ENCODE data around the gene PRICKLE1. TPM values are rescaled to one million over a fixed set of nuclear protein-coding genes. Genes with fewer than 3 reads are reported as not detected.

PRICKLE1 gene
- 7.4 and 17.9 TPM in 2 replicates for total RNA-seq (2014; rRNA removed; shearing (Covaris generic))

- in situ Hi-C loops (cut with HindIII; ENCODE audit: low sequenced_read_pairs): no loop called here
Measured at GRCh38 chr12:42589465-42590329, at the start of gene PRICKLE1. Gene PRICKLE1 (minus strand): TSS chr12:42589746. CDS start chr12:42472516, 117,230 bp downstream.

GRCh38 chr12:42638697-42639096 lies 49.2 kb upstream of the PRICKLE1 start:
- in situ Hi-C loops (cut with HindIII; ENCODE audit: low sequenced_read_pairs): no loop called here
- DNase-seq (ENCODE audit: low spot score): no peak

More at GRCh38 chr12:42589465-42590329, at the start of gene PRICKLE1:
- DNase-seq (ENCODE audit: low spot score): peak; percentile 49

- DNase-seq (ENCODE audit: low spot score): no peak
- in situ Hi-C loops (cut with HindIII; ENCODE audit: low sequenced_read_pairs): no loop called here
Measured at GRCh38 chr12:42638011-42638410, 48.5 kb upstream of the PRICKLE1 start.

GRCh38 chr12:42636993-42637392 lies 47.4 kb upstream of the PRICKLE1 start:
- in situ Hi-C loops (cut with HindIII; ENCODE audit: low sequenced_read_pairs): no loop called here
- DNase-seq (ENCODE audit: low spot score): no peak

- DNase-seq (ENCODE audit: low spot score): no peak
- in situ Hi-C loops (cut with HindIII; ENCODE audit: low sequenced_read_pairs): no loop called here
Measured at GRCh38 chr12:42633594-42633993, 44.0 kb upstream of the PRICKLE1 start.

- DNase-seq (ENCODE audit: low spot score): no peak
- in situ Hi-C loops (cut with HindIII; ENCODE audit: low sequenced_read_pairs): no loop called here
Measured at GRCh38 chr12:42631513-42631912, 42.0 kb upstream of the PRICKLE1 start.

GRCh38 chr12:42630314-42630713 lies 40.8 kb upstream of the PRICKLE1 start:
- in situ Hi-C loops (cut with HindIII; ENCODE audit: low sequenced_read_pairs): no loop called here
- DNase-seq (ENCODE audit: low spot score): no peak

GRCh38 chr12:42627151-42627550 lies 37.6 kb upstream of the PRICKLE1 start:
- in situ Hi-C loops (cut with HindIII; ENCODE audit: low sequenced_read_pairs): no loop called here
- DNase-seq (ENCODE audit: low spot score): no peak

GRCh38 chr12:42625611-42626010 lies 36.1 kb upstream of the PRICKLE1 start:
- in situ Hi-C loops (cut with HindIII; ENCODE audit: low sequenced_read_pairs): no loop called here

GRCh38 chr12:42617622-42618021 lies 28.1 kb upstream of the PRICKLE1 start:
- no peak for DNase-seq (ENCODE audit: low spot score)
- in situ Hi-C loops (cut with HindIII; ENCODE audit: low sequenced_read_pairs): no loop called here

More at GRCh38 chr12:42625611-42626010, 36.1 kb upstream of the PRICKLE1 start:
- no peak for DNase-seq (ENCODE audit: low spot score)

- in situ Hi-C loops (cut with HindIII; ENCODE audit: low sequenced_read_pairs): no loop called here
- no peak for DNase-seq (ENCODE audit: low spot score)
Measured at GRCh38 chr12:42615006-42615405, 25.5 kb upstream of the PRICKLE1 start.

GRCh38 chr12:42612231-42612613 lies 22.7 kb upstream of the PRICKLE1 start:
- in situ Hi-C loops (cut with HindIII; ENCODE audit: low sequenced_read_pairs): no loop called here
- no peak for DNase-seq (ENCODE audit: low spot score)

- in situ Hi-C loops (cut with HindIII; ENCODE audit: low sequenced_read_pairs): no loop called here
- no peak for DNase-seq (ENCODE audit: low spot score)
Measured at GRCh38 chr12:42611571-42612230, 22.2 kb upstream of the PRICKLE1 start.

GRCh38 chr12:42609605-42610004 lies 20.1 kb upstream of the PRICKLE1 start:
- no peak for DNase-seq (ENCODE audit: low spot score)
- in situ Hi-C loops (cut with HindIII; ENCODE audit: low sequenced_read_pairs): no loop called here

GRCh38 chr12:42608196-42608825 lies 18.8 kb upstream of the PRICKLE1 start:
- in situ Hi-C loops (cut with HindIII; ENCODE audit: low sequenced_read_pairs): no loop called here
- no peak for DNase-seq (ENCODE audit: low spot score)

GRCh38 chr12:42607584-42608058 lies 18.1 kb upstream of the PRICKLE1 start:
- DNase-seq (ENCODE audit: low spot score): no peak
- in situ Hi-C loops (cut with HindIII; ENCODE audit: low sequenced_read_pairs): no loop called here

- DNase-seq (ENCODE audit: low spot score): no peak
- in situ Hi-C loops (cut with HindIII; ENCODE audit: low sequenced_read_pairs): no loop called here
Measured at GRCh38 chr12:42606471-42606870, 16.9 kb upstream of the PRICKLE1 start.

- DNase-seq (ENCODE audit: low spot score): no peak
- in situ Hi-C loops (cut with HindIII; ENCODE audit: low sequenced_read_pairs): no loop called here
Measured at GRCh38 chr12:42605685-42606084, 16.1 kb upstream of the PRICKLE1 start.

- no peak for DNase-seq (ENCODE audit: low spot score)
- in situ Hi-C loops (cut with HindIII; ENCODE audit: low sequenced_read_pairs): no loop called here
Measured at GRCh38 chr12:42603246-42603990, 13.9 kb upstream of the PRICKLE1 start.

Measured in G401 (cell line).